ENCODE data around the gene GSG1L. TPM values are rescaled to one million over a fixed set of nuclear protein-coding genes. Genes with fewer than 3 reads are reported as not detected.

The GSG1L gene
- total and polyA plus RNA-seq, 2 experiments from 2014 or later: not detected

GRCh38 chr16:27756206-27756970 lies 307.1 kb downstream of the GSG1L start:
- no peaks in the 10 kb centered on the region for H3K36me3 ChIP-seq (replicated peaks; ENCODE audit: insufficient read depth, low read depth)
- H3K27ac ChIP-seq: no peak overlapping the region
- no peaks in the 10 kb centered on the region for H4K20me1 ChIP-seq (ENCODE audit: insufficient read depth, poor library complexity, severe bottlenecking)
- DNase-seq (ENCODE audit: low spot score): no peak
- no peak for TF ChIP-seq CTCF (IDR thresholded peaks at IDR 0.05; ENCODE audit: poor library complexity)
- TF ChIP-seq EZH2 (IDR thresholded peaks at IDR 0.05; ENCODE audit: borderline replicate concordance): no peak
- TF ChIP-seq EZH2phosphoT487 (IDR thresholded peaks at IDR 0.05; ENCODE audit: low read depth, severe bottlenecking, unreplicated experiment): no peak
- no peak overlapping the region for H3K4me2 ChIP-seq
- H3K9me2 ChIP-seq (replicated peaks; ENCODE audit: insufficient read depth): no peaks in the 10 kb centered on the region
- no peaks in the 10 kb centered on the region for H3K9me3 ChIP-seq (ENCODE audit: low read depth)
- no peaks in the 10 kb centered on the region for H3K4me1 ChIP-seq (ENCODE audit: insufficient read depth)
- H3K27me3 ChIP-seq: no peaks in the 10 kb centered on the region
- WGBS (ENCODE audit: low lambda C conversion rate, missing lambda C conversion rate): 87% methylated on average over 10 of the region's 10 CpGs
- no peaks in the 10 kb centered on the region for H3K79me2 ChIP-seq
- no peak overlapping the region for H2AFZ ChIP-seq
- H3K4me3 ChIP-seq: no peak overlapping the region

GRCh38 chr16:27754788-27755690 lies 308.5 kb downstream of the GSG1L start:
- Histone ChIP-seq H4K20me1 (ENCODE audit: insufficient read depth, poor library complexity, severe bottlenecking) (no peaks in the 10 kb centered on the region), H3K9me2 (replicated peaks; ENCODE audit: insufficient read depth) (no peaks in the 10 kb centered on the region), H3K79me2 (no peaks in the 10 kb centered on the region), H3K27ac (no peak overlapping the region), H3K36me3 (replicated peaks; ENCODE audit: insufficient read depth, low read depth) (no peaks in the 10 kb centered on the region), H3K4me3 (no peak overlapping the region), H3K27me3 (no peaks in the 10 kb centered on the region), H3K4me2 (no peak overlapping the region), H2AFZ (no peak overlapping the region), H3K4me1 (ENCODE audit: insufficient read depth) (no peaks in the 10 kb centered on the region), H3K9me3 (ENCODE audit: low read depth) (no peaks in the 10 kb centered on the region)
- no peak for DNase-seq (ENCODE audit: low spot score)
- 89% methylated on average over 11 of the region's 11 CpGs for WGBS (ENCODE audit: low lambda C conversion rate, missing lambda C conversion rate)
- TF ChIP-seq CTCF (IDR thresholded peaks at IDR 0.05; ENCODE audit: poor library complexity): no peak
- no peak for TF ChIP-seq EZH2 (IDR thresholded peaks at IDR 0.05; ENCODE audit: borderline replicate concordance)
- no peak for TF ChIP-seq EZH2phosphoT487 (IDR thresholded peaks at IDR 0.05; ENCODE audit: low read depth, severe bottlenecking, unreplicated experiment)

- no peak for TF ChIP-seq EZH2 (IDR thresholded peaks at IDR 0.05; ENCODE audit: borderline replicate concordance)
- no peak for TF ChIP-seq CTCF (IDR thresholded peaks at IDR 0.05; ENCODE audit: poor library complexity)
- no peak for TF ChIP-seq EZH2phosphoT487 (IDR thresholded peaks at IDR 0.05; ENCODE audit: low read depth, severe bottlenecking, unreplicated experiment)
- no peak for DNase-seq (ENCODE audit: low spot score)
- H4K20me1 ChIP-seq (ENCODE audit: insufficient read depth, poor library complexity, severe bottlenecking): no peaks in the 10 kb centered on the region
- H3K4me3 ChIP-seq: no peak overlapping the region
- no peak overlapping the region for H2AFZ ChIP-seq
- WGBS (ENCODE audit: low lambda C conversion rate, missing lambda C conversion rate): 83% methylated on average over 1 of the region's 1 CpG
- H3K27ac ChIP-seq: no peak overlapping the region
- no peaks in the 10 kb centered on the region for H3K9me2 ChIP-seq (replicated peaks; ENCODE audit: insufficient read depth)
- H3K79me2 ChIP-seq: no peaks in the 10 kb centered on the region
- H3K9me3 ChIP-seq (ENCODE audit: low read depth): no peaks in the 10 kb centered on the region
- no peaks in the 10 kb centered on the region for H3K27me3 ChIP-seq
- no peak overlapping the region for H3K4me2 ChIP-seq
- no peaks in the 10 kb centered on the region for H3K4me1 ChIP-seq (ENCODE audit: insufficient read depth)
- H3K36me3 ChIP-seq (replicated peaks; ENCODE audit: insufficient read depth, low read depth): no peaks in the 10 kb centered on the region
Observed at GRCh38 chr16:27753563-27753962, 310.0 kb downstream of the GSG1L start.
